HepG2 (cell line): ENCODE measurements around the gene LDAH. TPM values are rescaled to one million over a fixed set of nuclear protein-coding genes. Genes with fewer than 3 reads are reported as not detected.

ENCODE experiments used
- ATAC-seq: fragments of 200-7000 bp; cut with Tn5 transposase; 3 replicates; pipeline ENCODE4 v1.9.1; 2020; ENCODE audit warnings: mild to moderate bottlenecking, moderate library complexity
- BruUV-seq: library from RNA; stranded (reverse); fragments of 400-500 nt; replicated peaks from 2 replicates; lab custom pipeline; 2021; lab: Mats Ljungman, UMichigan
- CTCF ChIA-PET: fragments of 300-600 bp; formaldehyde crosslinking; extraction: SDS; loops from one replicate; lab custom pipeline; 2021; ENCODE audit warnings: low total read pairs, inconsistent platforms, low intra/inter-chr PET ratio; lab: Yijun Ruan, JAX
- POLR2A ChIA-PET: fragments of 350-600 bp; sonication (Branson Sonifier 250); formaldehyde crosslinking; loops from one replicate; lab custom pipeline; 2020; ENCODE audit warnings: antibody characterized with exemption, inconsistent platforms; lab: Yijun Ruan, JAX
- DNase-seq: peaks from one replicate; pipeline ENCODE4 v3.0.0-alpha.2; 2015; ENCODE audit warnings: low spot score
- FAIRE-seq: peaks from 3 replicates; lab custom pipeline; 2011; peaks lifted over from hg19 to GRCh38; lab: Jason Lieb, UNC
- H2AFZ ChIP-seq: one replicate; pipeline ENCODE4 v1.6.1; 2011; ENCODE audit warnings: low read length, inconsistent platforms
- H3K27ac ChIP-seq: fragments of 300-600 bp; 3 replicates; pipeline ENCODE4 v1.8.0; 2011; ENCODE audit warnings: mixed run types, mild to moderate bottlenecking, mixed read lengths, low read length, inconsistent platforms; ENCODE audit not compliant: insufficient read depth; ENCODE audit errors: extremely low read length
- H3K27me3 ChIP-seq, 2 experiments: fragments of 200-600 bp in 1 of 2; 2 replicates in 1 of 2; 3 replicates in 1 of 2; pipeline versions ENCODE4 v1.6.0 to v1.8.0; 2011; ENCODE audit warnings: low read length in 2 of 2, mild to moderate bottlenecking in 2 of 2, moderate library complexity in 2 of 2, inconsistent platforms in 1 of 2; ENCODE audit not compliant: insufficient read depth in 2 of 2, control insufficient read depth in 1 of 2
- H3K36me3 ChIP-seq, 2 experiments: fragments of 200-600 bp in 1 of 2; replicated peaks in 1 of 2; 2 replicates in 1 of 2; 3 replicates in 1 of 2; pipeline versions ENCODE4 v1.5.1 to v1.8.0; 2011; ENCODE audit warnings: low read length in 2 of 2, inconsistent platforms in 1 of 2; ENCODE audit not compliant: insufficient read depth in 2 of 2, control insufficient read depth in 1 of 2
- H3K4me1 ChIP-seq: 2 replicates; pipeline ENCODE4 v1.5.1; 2012; ENCODE audit warnings: low read length, inconsistent platforms; ENCODE audit not compliant: insufficient read depth
- H3K4me2 ChIP-seq: 2 replicates; pipeline ENCODE4 v1.6.0; 2011; ENCODE audit warnings: low read depth, low read length, inconsistent platforms
- H3K4me3 ChIP-seq, 3 experiments: fragments of 200-600 bp in 1 of 3; sonication (generic), shearing (Covaris generic) in 1 of 3; replicated peaks in 1 of 3; 2 replicates each; pipeline ENCODE4 v1.5.1; 2011 to 2016; ENCODE audit warnings: low read length in 3 of 3, inconsistent platforms in 2 of 3, low read depth in 2 of 3, mild to moderate bottlenecking in 2 of 3, control low read depth in 1 of 3, mixed read lengths in 1 of 3; ENCODE audit not compliant: insufficient read depth in 1 of 3
- H3K79me2 ChIP-seq: one replicate; pipeline ENCODE4 v1.6.1; 2011; ENCODE audit warnings: low read length, inconsistent platforms; ENCODE audit not compliant: insufficient read depth
- H3K9ac ChIP-seq: 2 replicates; pipeline ENCODE4 v1.6.0; 2011; ENCODE audit warnings: mild to moderate bottlenecking, low read depth, low read length, inconsistent platforms; ENCODE audit not compliant: insufficient read depth
- H3K9me3 ChIP-seq: 2 replicates; pipeline ENCODE4 v1.5.1; 2012; ENCODE audit warnings: mild to moderate bottlenecking, low read length
- H4K20me1 ChIP-seq: 2 replicates; pipeline ENCODE4 v1.6.0; 2011; ENCODE audit warnings: inconsistent platforms, mild to moderate bottlenecking, low read length, moderate library complexity; ENCODE audit not compliant: insufficient read depth
- CCDC6 ChIP-seq: sonication (generic); formaldehyde crosslinking; IDR thresholded peaks from 2 replicates; pipeline ENCODE4 v1.8.1; 2022; ENCODE audit warnings: mild to moderate bottlenecking, missing genetic modification reagents, moderate library complexity
- SIN3A ChIP-seq: IDR thresholded peaks from 2 replicates; pipeline ENCODE4 v1.6.1; 2011; ENCODE audit warnings: low read depth, mild to moderate bottlenecking, control low read depth, low read length, borderline replicate concordance
- YY1 ChIP-seq: IDR thresholded peaks from 2 replicates; pipeline ENCODE4 v1.6.1; 2011; ENCODE audit warnings: low read length, low read depth, moderate library complexity, mild to moderate bottlenecking; ENCODE audit not compliant: insufficient read depth, insufficient replicate concordance
- ZNF329 ChIP-seq: sonication (generic); formaldehyde crosslinking; IDR thresholded peaks from 2 replicates; pipeline ENCODE4 v1.9.0; 2021; ENCODE audit warnings: low read depth, mild to moderate bottlenecking, missing genetic modification reagents
- ZNF841 ChIP-seq: sonication (generic); formaldehyde crosslinking; IDR thresholded peaks from 2 replicates; pipeline ENCODE4 v1.8.1; 2023; ENCODE audit warnings: missing genetic modification reagents, borderline replicate concordance
- ZNF850 ChIP-seq: sonication (generic); formaldehyde crosslinking; conservative IDR thresholded peaks from 2 replicates; pipeline ENCODE4 v1.9.0; 2021; ENCODE audit warnings: mild to moderate bottlenecking, missing genetic modification reagents
- WGBS: methylation state at CpG from one replicate; pipeline ENCODE4 v1.1.6; 2017; ENCODE audit warnings: low lambda C conversion rate; 5-methylcytosine and 5-hydroxymethylcytosine counted together
- in situ Hi-C: cut with HindIII; loops from 2 replicates; pipeline ENCODE4 v1.10.0; 2017; ENCODE audit warnings: low pct_unique_long_range_greater_than_20kb; ENCODE audit not compliant: extremely low pct_ligation_motif_present
- intact Hi-C: fragments of 100-400 bp; cut with micrococcal nuclease; formaldehyde crosslinking; loops from one replicate; pipeline ENCODE4 v1.10.0; 2022; ENCODE audit not compliant: unreplicated experiment
- polyA plus RNA-seq, 8 experiments: library from polyadenylated mRNA; depleted of rRNA in 3 of 8; stranded (reverse) in 7 of 8; unstranded in 1 of 8; fragments of >200 nt; fragmentation: Illumina TruSeq in 4 of 8; extraction: Trizol in 4 of 8; gene quantifications; 2 replicates each; pipeline versions ENCODE4 v1.2.1 to v1.2.3, GENCODE V29; 2011 to 2016; ENCODE audit warnings: low read depth in 4 of 8, missing spikeins in 1 of 8, mixed read lengths in 1 of 8; ENCODE audit not compliant: insufficient read depth in 1 of 8
- total RNA-seq, 5 experiments: library from RNA; depleted of rRNA; stranded (reverse); fragments of >200 nt; fragmentation: Illumina TruSeq; extraction: Trizol; gene quantifications; 2 replicates each; pipeline ENCODE4 v1.2.3, GENCODE V29; 2016; ENCODE audit warnings: low read depth in 1 of 5
- TF ChIP-seq, protein P1 (sequence below): sonication (generic); formaldehyde crosslinking; IDR thresholded peaks from 2 replicates; pipeline ENCODE4 v1.4.0; 2020; ENCODE audit warnings: mild to moderate bottlenecking, missing genetic modification reagents
- TF ChIP-seq, protein P2 (sequence below): sonication (generic); formaldehyde crosslinking; IDR thresholded peaks from 2 replicates; pipeline ENCODE4 v1.4.0; 2020; ENCODE audit warnings: missing genetic modification reagents
- TF ChIP-seq, protein P3 (sequence below): sonication (generic); formaldehyde crosslinking; conservative IDR thresholded peaks from 2 replicates; pipeline ENCODE4 v1.8.1; 2023; ENCODE audit warnings: missing genetic modification reagents

Gene LDAH
- total and polyA plus RNA-seq, 2 of the 13 experiments (the other 11 are each of a cell fraction or from before 2014, with no cell fraction given): 28.8 to 46.2 TPM

DNA sequence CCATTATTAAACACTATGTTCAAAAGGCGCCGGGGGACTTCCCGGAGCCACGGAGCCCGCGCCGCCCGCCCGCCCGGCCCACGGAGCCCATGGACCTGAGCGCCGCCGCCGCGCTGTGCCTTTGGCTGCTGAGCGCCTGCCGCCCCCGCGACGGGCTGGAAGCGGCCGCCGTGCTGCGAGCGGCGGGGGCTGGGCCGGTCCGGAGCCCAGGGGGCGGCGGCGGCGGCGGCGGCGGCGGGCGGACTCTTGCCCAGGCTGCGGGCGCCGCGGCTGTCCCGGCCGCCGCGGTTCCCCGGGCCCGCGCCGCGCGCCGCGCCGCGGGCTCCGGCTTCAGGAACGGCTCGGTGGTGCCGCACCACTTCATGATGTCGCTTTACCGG, 155.8 kb downstream of the LDAH start:
- no peaks in the 10 kb centered on the region for H4K20me1 ChIP-seq
- 0% methylated on average over 15 of the region's 62 CpGs for WGBS
- CTCF ChIA-PET: interaction anchor here (2.0 kb wide), 1 partner anchor 9 kb away, joined by 12 read pairs; no protein-coding TSS in a partner anchor
- in situ Hi-C loops: loop anchor here (10.0 to 25.0 kb wide), 2 partner anchors 295 to 498 kb away; no protein-coding TSS in a partner anchor
- BruUV-seq: no TSS peak
- peak overlapping the region; percentile 98 for H3K4me2 ChIP-seq
- TF ChIP-seq, protein P1, sequence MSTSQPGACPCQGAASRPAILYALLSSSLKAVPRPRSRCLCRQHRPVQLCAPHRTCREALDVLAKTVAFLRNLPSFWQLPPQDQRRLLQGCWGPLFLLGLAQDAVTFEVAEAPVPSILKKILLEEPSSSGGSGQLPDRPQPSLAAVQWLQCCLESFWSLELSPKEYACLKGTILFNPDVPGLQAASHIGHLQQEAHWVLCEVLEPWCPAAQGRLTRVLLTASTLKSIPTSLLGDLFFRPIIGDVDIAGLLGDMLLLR: no peak
- peak; percentile 13 for TF ChIP-seq YY1
- 0 out of 2 replicates have a peak, but pooled peaks have one; percentile 11 for TF ChIP-seq ZNF850 (CRISPR knock-in tag)
- peak; percentile 11; the same call in 1 of the 2 replicates for TF ChIP-seq SIN3A
- TF ChIP-seq CCDC6: 0 out of 2 replicates have a peak, but pooled peaks have one; percentile 16
- TF ChIP-seq, protein P2, sequence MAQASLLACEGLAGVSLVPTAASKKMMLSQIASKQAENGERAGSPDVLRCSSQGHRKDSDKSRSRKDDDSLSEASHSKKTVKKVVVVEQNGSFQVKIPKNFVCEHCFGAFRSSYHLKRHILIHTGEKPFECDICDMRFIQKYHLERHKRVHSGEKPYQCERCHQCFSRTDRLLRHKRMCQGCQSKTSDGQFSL (CRISPR knock-in tag): peak; percentile 16; the same call in 1 of the 2 replicates
- TF ChIP-seq, protein P3, sequence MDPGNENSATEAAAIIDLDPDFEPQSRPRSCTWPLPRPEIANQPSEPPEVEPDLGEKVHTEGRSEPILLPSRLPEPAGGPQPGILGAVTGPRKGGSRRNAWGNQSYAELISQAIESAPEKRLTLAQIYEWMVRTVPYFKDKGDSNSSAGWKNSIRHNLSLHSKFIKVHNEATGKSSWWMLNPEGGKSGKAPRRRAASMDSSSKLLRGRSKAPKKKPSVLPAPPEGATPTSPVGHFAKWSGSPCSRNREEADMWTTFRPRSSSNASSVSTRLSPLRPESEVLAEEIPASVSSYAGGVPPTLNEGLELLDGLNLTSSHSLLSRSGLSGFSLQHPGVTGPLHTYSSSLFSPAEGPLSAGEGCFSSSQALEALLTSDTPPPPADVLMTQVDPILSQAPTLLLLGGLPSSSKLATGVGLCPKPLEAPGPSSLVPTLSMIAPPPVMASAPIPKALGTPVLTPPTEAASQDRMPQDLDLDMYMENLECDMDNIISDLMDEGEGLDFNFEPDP: 0 out of 2 replicates have a peak, but pooled peaks have one; percentile 81
- TF ChIP-seq ZNF329 (CRISPR knock-in tag): peak; percentile 9; the same call in 1 of the 2 replicates
- TF ChIP-seq ZNF841 (CRISPR knock-in tag): no peak
- TF ChIP-seq, all 625 proteins: peak for 7
- peaks cover 43% of the 10 kb centered on the region for H3K4me1 ChIP-seq
- FAIRE-seq (no peak), ATAC-seq (peak; percentile 8), DNase-seq (no peak)
- peak overlapping the region; percentile 80 for H3K9ac ChIP-seq
- H3K27me3 ChIP-seq: peaks cover 18 to 37% of the 10 kb centered on the region in 2 experiments; a peak in 4 of 5 replicates
- H3K27ac ChIP-seq: peak overlapping the region; percentile 65
- peaks cover 17% of the 10 kb centered on the region for H3K79me2 ChIP-seq
- intact Hi-C loops: loop anchor here (2.0 to 10.0 kb wide), 2 partner anchors 156 to 648 kb away; partner anchors contain the start of gene LDAH
- no peak overlapping the region for H2AFZ ChIP-seq
- POLR2A ChIA-PET: interaction anchor here (0.6 to 8.5 kb wide), 14 partner anchors 9 to 616 kb away, joined by 3 to 216 read pairs (median 4); partner anchors contain the start of genes HS1BP3, LAPTM4A, LDAH and RHOB
- H3K4me3 ChIP-seq: peak overlapping the region; percentile 81 to 87 (median 87)
- H3K36me3 ChIP-seq: peaks cover 0 to 7% of the 10 kb centered on the region in 2 experiments; a peak in 2 of 5 replicates
- H3K9me3 ChIP-seq: no peaks in the 10 kb centered on the region
